Keratinocyte (primary cell): Measurements from ENCODE around the gene LCP2. TPM values are rescaled to one million over a fixed set of nuclear protein-coding genes. Genes with fewer than 3 reads are reported as not detected.

Experiments
- DNase-seq: peaks from one replicate; pipeline ENCODE4 v3.0.0-alpha.2; 2011; ENCODE audit warnings: low read depth, missing footprints, low spot score
- FAIRE-seq: peaks from 2 replicates; lab custom pipeline; 2011; peaks lifted over from hg19 to GRCh38; lab: Jason Lieb, UNC
- H2AFZ ChIP-seq: 2 replicates; pipeline ENCODE4 v1.6.0; 2012; ENCODE audit warnings: low read length, control low read depth, inconsistent platforms; ENCODE audit not compliant: control insufficient read depth
- H3K27ac ChIP-seq: 2 replicates; pipeline ENCODE4 v1.5.1; 2011; ENCODE audit warnings: low read length; ENCODE audit not compliant: control insufficient read depth, insufficient read depth
- H3K27me3 ChIP-seq: 3 replicates; pipeline ENCODE4 v1.6.0; 2011; ENCODE audit warnings: low read length; ENCODE audit not compliant: control insufficient read depth, insufficient read depth; ENCODE audit errors: extremely low read depth
- H3K36me3 ChIP-seq, 2 experiments: 2 replicates in 1 of 2; 3 replicates in 1 of 2; pipeline ENCODE4 v1.5.1; 2011; ENCODE audit warnings: low read length in 2 of 2, mild to moderate bottlenecking in 1 of 2; ENCODE audit not compliant: control insufficient read depth in 2 of 2, insufficient read depth in 2 of 2; ENCODE audit errors: extremely low read depth in 1 of 2
- H3K4me1 ChIP-seq: 3 replicates; pipeline ENCODE4 v1.5.1; 2011; ENCODE audit warnings: low read length; ENCODE audit not compliant: control insufficient read depth, insufficient read depth; ENCODE audit errors: extremely low read depth
- H3K4me2 ChIP-seq: 3 replicates; pipeline ENCODE4 v1.6.0; 2011; ENCODE audit warnings: low read depth, low read length; ENCODE audit not compliant: control insufficient read depth, insufficient read depth; ENCODE audit errors: extremely low read depth
- H3K4me3 ChIP-seq, 3 experiments: fragments of 200-600 bp in 1 of 3; sonication (generic) in 1 of 3; 2 replicates in 2 of 3; 3 replicates in 1 of 3; pipeline ENCODE4 v1.5.1; 2011 to 2016; ENCODE audit warnings: low read length in 3 of 3, mild to moderate bottlenecking in 3 of 3, control low read depth in 2 of 3, inconsistent platforms in 1 of 3, low read depth in 1 of 3, mixed read lengths in 1 of 3, mixed run types in 1 of 3, moderate library complexity in 1 of 3; ENCODE audit not compliant: control insufficient read depth in 2 of 3, insufficient read depth in 2 of 3; ENCODE audit errors: extremely low read depth in 1 of 3
- H3K79me2 ChIP-seq: 2 replicates; pipeline ENCODE4 v1.6.0; 2012; ENCODE audit warnings: low read length; ENCODE audit not compliant: control insufficient read depth, insufficient read depth
- H3K9ac ChIP-seq: 3 replicates; pipeline ENCODE4 v1.6.0; 2011; ENCODE audit warnings: low read length; ENCODE audit not compliant: control insufficient read depth, insufficient read depth; ENCODE audit errors: extremely low read depth
- H3K9me1 ChIP-seq: 3 replicates; pipeline ENCODE4 v1.6.0; 2011; ENCODE audit warnings: low read length; ENCODE audit not compliant: control insufficient read depth, insufficient read depth; ENCODE audit errors: extremely low read depth
- H3K9me3 ChIP-seq: 2 replicates; pipeline ENCODE4 v1.5.1; 2012; ENCODE audit warnings: low read depth, low read length; ENCODE audit not compliant: control insufficient read depth
- H4K20me1 ChIP-seq: 3 replicates; pipeline ENCODE4 v1.6.0; 2011; ENCODE audit warnings: low read length; ENCODE audit not compliant: control insufficient read depth, insufficient read depth; ENCODE audit errors: extremely low read depth
- EZH2 ChIP-seq: IDR thresholded peaks from one replicate; pipeline ENCODE4 v1.6.1; 2012; ENCODE audit warnings: inconsistent platforms, mild to moderate bottlenecking, low read length, moderate library complexity
- dilution Hi-C: fragments of 300-500 bp; cut with MboI; formaldehyde crosslinking; loops from one replicate; pipeline ENCODE4 v1.7.0; 2020; ENCODE audit warnings: low sequenced_read_pairs; ENCODE audit not compliant: extremely low pct_ligation_motif_present
- polyA plus RNA-seq, 5 experiments: library from polyadenylated mRNA; depleted of rRNA in 3 of 5; stranded (reverse) in 3 of 5; stranded (forward) in 1 of 5; unstranded in 1 of 5; fragments of >200 nt; gene quantifications; 1 replicate in 1 of 5; 2 replicates in 3 of 5; 3 replicates in 1 of 5; pipeline versions ENCODE4 v1.2.1 to v1.2.3, GENCODE V29; 2011 to 2012; ENCODE audit warnings: missing spikeins in 2 of 5, low read depth in 1 of 5, low replicate concordance in 1 of 5
- TF ChIP-seq, protein P1 (sequence below), 3 experiments: IDR thresholded peaks in 1 of 3; conservative IDR thresholded peaks in 1 of 3; optimal IDR thresholded peaks in 1 of 3; 2 replicates in 2 of 3; 3 replicates in 1 of 3; pipeline versions ENCODE3 to v1.5.1; 2011; ENCODE audit warnings: low read length in 3 of 3, mild to moderate bottlenecking in 3 of 3, moderate library complexity in 2 of 3, control low read depth in 1 of 3, inconsistent platforms in 1 of 3; ENCODE audit not compliant: insufficient read depth in 2 of 3; ENCODE audit errors: extremely low read depth in 1 of 3

LCP2 gene
- polyA plus RNA-seq, 1 donor (not counting 4 experiments of a cell fraction or from before 2014, with no cell fraction given): not detected

DNA sequence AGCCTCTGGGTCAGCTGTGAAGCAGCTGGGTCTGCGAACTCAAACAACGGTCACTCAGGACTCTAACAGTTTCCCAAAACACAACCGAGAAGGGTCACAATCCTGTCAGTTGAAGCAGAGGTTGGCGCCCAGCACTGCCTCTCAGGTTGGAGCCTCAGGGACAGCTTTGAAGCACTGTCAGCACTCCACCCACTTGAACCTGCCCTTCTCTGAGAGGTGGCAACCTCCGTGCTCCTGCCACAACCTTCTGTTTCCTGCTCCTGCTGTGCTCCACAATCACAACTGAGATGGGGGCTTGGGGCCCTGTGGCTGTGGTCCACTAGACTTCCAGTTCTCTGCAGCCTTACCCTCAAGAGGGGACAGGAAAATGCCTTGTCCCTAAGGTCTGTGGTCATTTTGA is 21.7 kb upstream of the LCP2 start:
- FAIRE-seq (no peak), DNase-seq (no peak)
- H4K20me1 ChIP-seq: no peaks in the 10 kb centered on the region
- no peaks in the 10 kb centered on the region for H3K79me2 ChIP-seq
- no peaks in the 10 kb centered on the region for H3K27me3 ChIP-seq
- dilution Hi-C loops: no loop called here
- H3K4me3 ChIP-seq: no peak overlapping the region
- no peak overlapping the region for H3K9ac ChIP-seq
- H3K4me1 ChIP-seq: no peaks in the 10 kb centered on the region
- H3K9me3 ChIP-seq: no peaks in the 10 kb centered on the region
- TF ChIP-seq, protein P1, sequence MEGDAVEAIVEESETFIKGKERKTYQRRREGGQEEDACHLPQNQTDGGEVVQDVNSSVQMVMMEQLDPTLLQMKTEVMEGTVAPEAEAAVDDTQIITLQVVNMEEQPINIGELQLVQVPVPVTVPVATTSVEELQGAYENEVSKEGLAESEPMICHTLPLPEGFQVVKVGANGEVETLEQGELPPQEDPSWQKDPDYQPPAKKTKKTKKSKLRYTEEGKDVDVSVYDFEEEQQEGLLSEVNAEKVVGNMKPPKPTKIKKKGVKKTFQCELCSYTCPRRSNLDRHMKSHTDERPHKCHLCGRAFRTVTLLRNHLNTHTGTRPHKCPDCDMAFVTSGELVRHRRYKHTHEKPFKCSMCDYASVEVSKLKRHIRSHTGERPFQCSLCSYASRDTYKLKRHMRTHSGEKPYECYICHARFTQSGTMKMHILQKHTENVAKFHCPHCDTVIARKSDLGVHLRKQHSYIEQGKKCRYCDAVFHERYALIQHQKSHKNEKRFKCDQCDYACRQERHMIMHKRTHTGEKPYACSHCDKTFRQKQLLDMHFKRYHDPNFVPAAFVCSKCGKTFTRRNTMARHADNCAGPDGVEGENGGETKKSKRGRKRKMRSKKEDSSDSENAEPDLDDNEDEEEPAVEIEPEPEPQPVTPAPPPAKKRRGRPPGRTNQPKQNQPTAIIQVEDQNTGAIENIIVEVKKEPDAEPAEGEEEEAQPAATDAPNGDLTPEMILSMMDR (optimal IDR thresholded peaks at IDR 0.05 in 1 of 3, IDR thresholded peaks at IDR 0.05 in 1 of 3, conservative IDR thresholded peaks at IDR 0.05 in 1 of 3; ENCODE audit: extremely low read depth in 1 of 3, insufficient read depth in 2 of 3, low read length in 3 of 3): no peak
- no peak for TF ChIP-seq EZH2
- no peaks in the 10 kb centered on the region for H3K36me3 ChIP-seq
- no peak overlapping the region for H3K27ac ChIP-seq
- H2AFZ ChIP-seq: no peak overlapping the region
- H3K9me1 ChIP-seq: no peaks in the 10 kb centered on the region
- H3K4me2 ChIP-seq: no peak overlapping the region

DNA sequence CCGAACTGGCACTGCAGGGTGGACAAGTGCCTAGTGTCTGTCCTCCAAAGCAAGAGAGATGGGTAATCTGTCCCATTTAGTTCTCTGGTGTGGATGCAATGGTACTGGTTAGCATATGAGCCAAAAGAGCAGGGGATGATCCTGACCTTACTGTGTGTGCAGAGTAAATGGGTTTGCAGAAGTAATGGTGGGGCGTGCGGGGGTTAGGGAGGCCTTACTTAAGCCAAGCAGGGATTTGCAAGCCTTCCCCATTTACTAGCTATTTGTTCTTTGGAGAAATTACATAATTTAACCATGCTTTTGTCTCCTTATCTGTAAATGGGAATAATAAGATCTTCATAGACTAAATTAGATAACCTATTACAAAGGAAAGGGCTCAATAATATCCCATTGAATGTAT is 19.9 kb upstream of the LCP2 start:
- Histone ChIP-seq H4K20me1 (no peaks in the 10 kb centered on the region), H3K9me3 (no peaks in the 10 kb centered on the region), H3K9ac (no peak overlapping the region), H3K27me3 (no peaks in the 10 kb centered on the region), H3K79me2 (no peaks in the 10 kb centered on the region), H3K4me3 (no peak overlapping the region), H3K9me1 (no peaks in the 10 kb centered on the region), H3K4me1 (no peaks in the 10 kb centered on the region), H3K4me2 (no peak overlapping the region), H3K36me3 (no peaks in the 10 kb centered on the region), H3K27ac (no peak overlapping the region), H2AFZ (no peak overlapping the region)
- FAIRE-seq: no peak
- dilution Hi-C loops: no loop called here
- no peak for DNase-seq
- TF ChIP-seq EZH2: no peak
- TF ChIP-seq, protein P1 (optimal IDR thresholded peaks at IDR 0.05 in 1 of 3, IDR thresholded peaks at IDR 0.05 in 1 of 3, conservative IDR thresholded peaks at IDR 0.05 in 1 of 3; ENCODE audit: extremely low read depth in 1 of 3, insufficient read depth in 2 of 3, low read length in 3 of 3): no peak
